Neural cell (in vitro differentiated cells): ENCODE data around the gene CDH8. TPM values are rescaled to one million over a fixed set of nuclear protein-coding genes. Genes with fewer than 3 reads are reported as not detected.

Experiments used
- H2AFZ ChIP-seq: fragments of 200-600, 300-800 bp; sonication (generic), shearing (Covaris generic); 2 replicates; pipeline ENCODE4 v1.6.0; 2014; ENCODE audit warnings: low read depth, mild to moderate bottlenecking, antibody characterized with exemption, low read length, moderate library complexity
- H3F3A ChIP-seq: fragments of 200-600 bp; shearing (Covaris generic); 2 replicates; pipeline ENCODE4 v1.6.1; 2016; ENCODE audit warnings: mild to moderate bottlenecking, moderate library complexity, mixed read lengths, antibody characterized with exemption, low read length; ENCODE audit not compliant: insufficient read depth, poor library complexity, severe bottlenecking
- H3K27ac ChIP-seq: fragments of 200-600, 300-800 bp; sonication (generic), shearing (Covaris generic); 2 replicates; pipeline ENCODE4 v1.5.1; 2014; ENCODE audit warnings: mild to moderate bottlenecking, low read length, moderate library complexity
- H3K27me3 ChIP-seq: fragments of 300-800, 200-600 bp; sonication (generic), shearing (Covaris generic); 2 replicates; pipeline ENCODE4 v1.6.0; 2014; ENCODE audit warnings: mild to moderate bottlenecking, low read depth, low read length, moderate library complexity; ENCODE audit not compliant: insufficient read depth
- H3K36me3 ChIP-seq: fragments of 300-800, 200-600 bp; sonication (generic), shearing (Covaris generic); 2 replicates; pipeline ENCODE4 v1.5.1; 2014; ENCODE audit warnings: mild to moderate bottlenecking, antibody characterized with exemption, low read length, moderate library complexity; ENCODE audit not compliant: insufficient read depth
- H3K4me2 ChIP-seq: fragments of 300-800, 200-600 bp; sonication (generic), shearing (Covaris generic); 2 replicates; pipeline ENCODE4 v1.6.0; 2014; ENCODE audit warnings: mild to moderate bottlenecking, low read length
- H3K4me3 ChIP-seq: fragments of 300-800, 200-600 bp; sonication (generic), shearing (Covaris generic); 2 replicates; pipeline ENCODE4 v1.5.1; 2014; ENCODE audit warnings: mild to moderate bottlenecking, low read length, moderate library complexity
- H3K79me2 ChIP-seq: fragments of 200-600 bp; shearing (Covaris generic); replicated peaks from 2 replicates; pipeline ENCODE4 v1.6.0; 2014; ENCODE audit warnings: mild to moderate bottlenecking, low read length, moderate library complexity; ENCODE audit not compliant: insufficient read depth
- H3K9ac ChIP-seq: fragments of 300-800, 200-600 bp; sonication (generic), shearing (Covaris generic); 2 replicates; pipeline ENCODE4 v1.6.1; 2016; ENCODE audit warnings: mild to moderate bottlenecking, low read length, mixed read lengths
- H3K9me2 ChIP-seq: fragments of 200-600 bp; shearing (Covaris generic); 2 replicates; pipeline ENCODE4 v1.6.1; 2016; ENCODE audit warnings: mild to moderate bottlenecking, low read length, mixed read lengths; ENCODE audit not compliant: insufficient read depth
- H3K9me3 ChIP-seq: fragments of 200-600, 300-800 bp; sonication (generic), shearing (Covaris generic); 2 replicates; pipeline ENCODE4 v1.6.1; 2016; ENCODE audit warnings: mild to moderate bottlenecking, mixed run types, low read length, moderate library complexity, mixed read lengths
- H4K20me1 ChIP-seq: fragments of 200-600 bp; shearing (Covaris generic); 2 replicates; pipeline ENCODE4 v1.6.1; 2016; ENCODE audit warnings: mild to moderate bottlenecking, mixed run types; ENCODE audit not compliant: insufficient read depth
- CTCF ChIP-seq: fragments of 450-650 bp; IDR thresholded peaks from 2 replicates; pipeline ENCODE4 v1.5.1; 2014; ENCODE audit warnings: antibody characterized with exemption, mild to moderate bottlenecking, moderate library complexity; ENCODE audit not compliant: poor library complexity, severe bottlenecking
- EP300 ChIP-seq: fragments of 450-650 bp; conservative IDR thresholded peaks from 2 replicates; pipeline ENCODE4 v1.6.1; 2014; ENCODE audit warnings: antibody characterized with exemption, mild to moderate bottlenecking, moderate library complexity; ENCODE audit not compliant: poor library complexity, severe bottlenecking
- EZH2 ChIP-seq: fragments of 200-600, 300-800 bp; shearing (Covaris generic), sonication (generic); IDR thresholded peaks from 2 replicates; pipeline ENCODE4 v1.6.1; 2014; ENCODE audit warnings: antibody characterized with exemption, low read length, borderline replicate concordance, mild to moderate bottlenecking; ENCODE audit not compliant: insufficient read depth, poor library complexity, severe bottlenecking
- MXI1 ChIP-seq: fragments of 450-650 bp; conservative IDR thresholded peaks from 2 replicates; pipeline ENCODE4 v1.6.1; 2014; ENCODE audit warnings: antibody characterized with exemption, mild to moderate bottlenecking; ENCODE audit not compliant: poor library complexity, severe bottlenecking
- POLR2AphosphoS5 ChIP-seq: IDR thresholded peaks from 2 replicates; pipeline ENCODE4 v1.6.1; 2012
- RAD21 ChIP-seq: fragments of 450-650 bp; conservative IDR thresholded peaks from 2 replicates; pipeline ENCODE4 v1.6.1; 2014; ENCODE audit warnings: antibody characterized with exemption, mild to moderate bottlenecking, moderate library complexity
- REST ChIP-seq: IDR thresholded peaks from 2 replicates; pipeline ENCODE4 v1.6.1; 2012; ENCODE audit warnings: borderline replicate concordance
- SMC3 ChIP-seq: fragments of 450-650 bp; conservative IDR thresholded peaks from 2 replicates; pipeline ENCODE4 v1.6.1; 2014; ENCODE audit warnings: antibody characterized with exemption, mild to moderate bottlenecking, moderate library complexity; ENCODE audit not compliant: poor library complexity
- TAF1 ChIP-seq: IDR thresholded peaks from 2 replicates; pipeline ENCODE4 v1.6.1; 2012; ENCODE audit warnings: low read depth
- polyA plus RNA-seq: library from polyadenylated mRNA; depleted of rRNA; stranded (reverse); fragments of >200 nt; gene quantifications from 2 replicates; pipeline ENCODE4 v1.2.3, GENCODE V29; 2014

Gene CDH8
- polyA plus RNA-seq, 1 donor from 2014 or later: 5.0 TPM

GRCh38 chr16:61879306-61879705 is 156.9 kb downstream of the CDH8 start:
- TF ChIP-seq REST (no peak), EZH2 (no peak), RAD21 (no peak), POLR2AphosphoS5 (no peak), TAF1 (no peak), MXI1 (no peak), EP300 (no peak), CTCF (no peak), SMC3 (no peak)
- Histone ChIP-seq H3K9me3 (no peaks in the 10 kb centered on the region), H3K36me3 (no peaks in the 10 kb centered on the region)

GRCh38 chr16:61877436-61877835 is 158.8 kb downstream of the CDH8 start:
- H3K27me3 ChIP-seq: no peaks in the 10 kb centered on the region
- no peaks in the 10 kb centered on the region for H4K20me1 ChIP-seq
- no peak overlapping the region for H3K27ac ChIP-seq
- H3K9me3 ChIP-seq: no peaks in the 10 kb centered on the region
- no peak overlapping the region for H3K4me2 ChIP-seq
- H2AFZ ChIP-seq: no peak overlapping the region
- H3K9me2 ChIP-seq: no peaks in the 10 kb centered on the region
- H3K36me3 ChIP-seq: no peaks in the 10 kb centered on the region
- no peaks in the 10 kb centered on the region for H3K79me2 ChIP-seq
- no peak for TF ChIP-seq EZH2
- no peak overlapping the region for H3K9ac ChIP-seq
- H3K4me3 ChIP-seq: no peak overlapping the region
- H3F3A ChIP-seq: no peaks in the 10 kb centered on the region

More at GRCh38 chr16:61879306-61879705, 156.9 kb downstream of the CDH8 start:
- no peak overlapping the region for H3K4me3 ChIP-seq
- H3K79me2 ChIP-seq: no peaks in the 10 kb centered on the region
- H3K27ac ChIP-seq: no peak overlapping the region
- no peaks in the 10 kb centered on the region for H3F3A ChIP-seq
- H3K4me2 ChIP-seq: no peak overlapping the region
- H3K27me3 ChIP-seq: no peaks in the 10 kb centered on the region
- no peaks in the 10 kb centered on the region for H4K20me1 ChIP-seq
- H3K9ac ChIP-seq: no peak overlapping the region
- no peak overlapping the region for H2AFZ ChIP-seq
- no peaks in the 10 kb centered on the region for H3K9me2 ChIP-seq

- H3K9me3 ChIP-seq: no peaks in the 10 kb centered on the region
- no peaks in the 10 kb centered on the region for H3K9me2 ChIP-seq
- no peaks in the 10 kb centered on the region for H3K79me2 ChIP-seq
- H4K20me1 ChIP-seq: no peaks in the 10 kb centered on the region
- no peak overlapping the region for H3K27ac ChIP-seq
- no peak overlapping the region for H3K4me3 ChIP-seq
- H3F3A ChIP-seq: no peaks in the 10 kb centered on the region
- no peaks in the 10 kb centered on the region for H3K36me3 ChIP-seq
- H3K27me3 ChIP-seq: no peaks in the 10 kb centered on the region
- no peak overlapping the region for H3K9ac ChIP-seq
- no peak overlapping the region for H2AFZ ChIP-seq
- no peak overlapping the region for H3K4me2 ChIP-seq
- TF ChIP-seq POLR2AphosphoS5: no peak
- TF ChIP-seq MXI1: no peak
- no peak for TF ChIP-seq TAF1
- TF ChIP-seq EZH2: no peak
- TF ChIP-seq CTCF: no peak
- TF ChIP-seq SMC3: no peak
These were observed 163.5 kb downstream of the CDH8 start for GRCh38 chr16:61872778-61873119.
